ENCODE results near the gene VPS13D.

Gene VPS13D

GRCh38 chr1:12338017-12338416 lies 108.2 kb downstream of the VPS13D start:
- DNase-seq: no peak

DNA sequence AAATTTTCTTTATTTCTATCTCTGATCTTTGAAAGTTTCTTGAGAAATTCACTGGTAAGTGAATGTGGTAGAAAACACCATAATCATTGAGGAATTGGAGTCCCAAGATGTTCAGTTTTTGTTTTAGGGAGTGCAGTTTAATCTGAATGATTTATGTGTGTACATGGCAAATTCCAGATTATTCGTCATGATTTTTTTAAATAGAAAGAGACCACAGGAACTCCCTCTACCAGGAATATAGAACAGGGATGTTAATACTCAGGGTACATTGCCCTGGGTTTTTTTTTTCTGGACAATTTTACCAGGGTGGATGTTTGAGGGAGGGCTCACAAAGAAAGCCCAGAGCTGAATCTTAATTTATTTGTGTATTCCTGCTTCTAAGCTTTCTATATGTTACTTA lies 109.0 kb downstream of the VPS13D start:
- DNase-seq: no peak

DNA sequence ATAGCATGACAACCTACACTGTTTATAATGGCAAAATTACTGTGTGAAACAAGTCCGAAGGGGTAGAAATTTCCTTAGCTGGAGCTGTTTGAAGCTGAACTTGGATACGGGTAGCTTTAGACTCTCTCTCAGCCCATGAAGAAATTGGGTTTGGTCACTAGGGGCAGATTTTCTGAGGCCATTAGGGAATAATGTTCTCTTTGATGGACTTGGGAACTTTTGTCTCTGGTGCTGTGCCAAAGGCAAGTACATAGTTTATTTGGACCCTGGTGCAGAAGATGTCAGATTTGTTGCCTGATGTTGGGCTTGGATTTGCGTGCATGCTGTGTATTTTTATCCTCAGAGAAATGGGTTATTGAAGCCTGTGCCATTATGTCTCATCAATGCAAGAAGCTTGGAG lies 109.6 kb downstream of the VPS13D start:
- DNase-seq: no peak

DNA sequence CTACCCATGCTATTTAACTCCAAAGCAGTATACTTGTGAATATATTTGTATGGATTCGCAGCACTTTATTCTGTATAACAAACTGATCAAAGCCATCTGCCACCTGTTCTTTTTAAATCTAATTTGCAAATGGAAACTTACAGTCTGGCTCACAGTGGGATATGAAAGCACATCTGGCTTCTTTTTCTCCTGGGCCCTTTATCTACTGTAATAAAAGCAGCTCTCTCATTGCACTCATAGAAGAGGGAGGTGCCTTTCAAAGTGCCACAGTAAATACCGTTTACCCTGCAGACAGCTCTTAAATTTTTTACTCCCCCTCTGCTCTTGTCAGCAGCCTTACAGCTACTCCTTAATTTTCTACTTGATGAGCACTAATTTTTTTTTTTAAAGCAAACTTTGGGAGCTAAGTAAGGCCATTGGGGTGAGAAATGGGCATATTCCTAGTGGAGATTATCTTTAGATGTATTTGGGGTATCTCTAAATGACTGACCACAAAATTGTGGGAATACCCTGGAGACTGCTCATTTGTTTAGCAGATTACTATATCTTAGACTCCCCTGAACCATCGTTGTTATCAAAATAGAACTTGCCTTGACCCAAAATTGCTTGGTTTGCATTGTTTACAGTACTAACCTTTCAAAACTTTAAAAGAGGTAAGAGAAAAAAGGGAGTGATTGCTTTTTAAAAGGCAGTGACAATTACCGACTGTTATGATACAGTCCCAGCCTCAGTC lies 110.1 kb downstream of the VPS13D start:
- DNase-seq: peak; percentile 6

DNA sequence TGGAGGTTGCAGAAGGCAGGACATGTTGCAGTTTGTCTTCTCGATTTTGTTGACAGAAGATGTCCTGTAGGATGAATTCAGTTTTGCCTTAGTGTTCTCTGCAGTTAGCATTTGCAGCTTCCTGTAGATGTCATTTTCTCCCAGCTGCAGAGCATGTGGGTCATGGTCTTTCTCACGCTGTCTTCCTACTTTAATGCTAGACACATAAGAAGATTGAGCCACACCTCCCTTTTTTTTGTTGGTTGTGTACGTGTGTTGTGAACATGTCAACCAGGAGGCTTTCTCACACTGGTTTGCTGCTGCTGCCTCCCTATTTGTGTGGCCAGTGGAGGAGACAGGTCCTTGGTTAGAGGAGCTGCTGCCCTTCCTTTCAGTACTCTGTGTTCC lies 110.7 kb downstream of the VPS13D start:
- DNase-seq: no peak

GRCh38 chr1:12341667-12342066 lies 111.8 kb downstream of the VPS13D start:
- no peak for DNase-seq

DNA sequence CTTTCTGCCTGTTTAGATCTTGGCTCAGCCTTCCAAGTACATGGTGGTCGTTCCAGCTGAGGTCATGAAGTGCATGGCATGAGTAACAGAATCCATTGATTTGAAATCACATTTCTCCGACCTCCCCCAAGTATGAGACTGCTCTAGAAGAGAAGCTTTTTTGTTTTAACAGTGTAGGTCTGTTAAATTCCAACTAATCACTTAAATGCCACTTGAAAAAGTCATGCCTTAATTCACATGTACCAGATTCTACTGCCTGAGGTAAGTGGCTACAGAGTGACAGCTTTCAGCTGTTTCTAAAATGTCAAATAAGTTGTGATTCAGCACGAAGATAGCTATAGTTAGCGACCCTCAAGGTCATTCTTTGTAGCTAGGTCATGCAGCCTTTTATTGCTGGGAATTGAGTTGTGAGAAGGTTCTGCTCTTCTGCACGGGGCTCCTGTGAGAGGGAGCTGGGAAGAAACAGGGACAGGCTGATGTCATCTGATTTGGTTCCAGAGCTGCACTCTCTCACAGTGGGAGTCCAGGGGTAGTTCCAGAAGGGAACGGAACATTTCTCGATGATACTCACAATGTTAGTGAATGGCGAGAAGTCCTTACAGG lies 112.7 kb downstream of the VPS13D start:
- DNase-seq: no peak

GRCh38 chr1:12343823-12344487 lies 114.1 kb downstream of the VPS13D start:
- DNase-seq: no peak

DNA sequence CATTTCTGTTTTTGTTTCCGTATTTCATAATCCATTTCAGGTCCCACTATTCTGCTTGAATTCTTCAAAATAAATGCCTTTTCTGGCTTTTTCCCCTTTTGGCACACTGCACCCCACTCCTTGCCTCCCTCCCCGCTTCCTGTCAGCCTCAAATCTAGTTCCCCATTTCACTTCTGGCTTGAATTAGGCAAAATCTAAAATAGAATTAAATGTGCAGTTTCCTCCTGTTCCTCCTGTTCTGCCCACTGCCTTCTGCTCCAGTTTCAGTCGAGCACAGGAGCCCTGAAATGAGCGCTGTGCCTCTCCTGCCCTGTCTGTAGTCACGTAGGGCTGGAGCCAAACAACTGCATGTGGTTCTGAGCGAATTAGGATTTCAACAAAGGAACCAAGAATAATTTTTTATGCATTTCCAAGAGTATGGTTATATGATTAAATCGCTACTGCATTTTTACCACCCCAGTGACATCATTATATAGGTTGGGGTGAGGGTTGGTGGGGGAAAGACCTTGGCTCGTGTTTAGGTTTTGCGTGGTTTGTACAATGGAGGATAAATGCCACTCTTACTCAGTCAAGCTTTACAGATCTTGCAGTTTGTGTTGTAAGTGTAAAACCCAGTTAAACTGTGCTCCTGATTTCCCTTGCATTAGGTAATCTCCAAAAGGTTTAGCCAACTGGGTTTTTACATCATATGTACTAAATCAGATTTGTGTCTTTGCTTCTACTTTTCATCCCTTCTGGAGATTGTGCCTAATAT lies 114.9 kb downstream of the VPS13D start:
- no peak for DNase-seq

DNA sequence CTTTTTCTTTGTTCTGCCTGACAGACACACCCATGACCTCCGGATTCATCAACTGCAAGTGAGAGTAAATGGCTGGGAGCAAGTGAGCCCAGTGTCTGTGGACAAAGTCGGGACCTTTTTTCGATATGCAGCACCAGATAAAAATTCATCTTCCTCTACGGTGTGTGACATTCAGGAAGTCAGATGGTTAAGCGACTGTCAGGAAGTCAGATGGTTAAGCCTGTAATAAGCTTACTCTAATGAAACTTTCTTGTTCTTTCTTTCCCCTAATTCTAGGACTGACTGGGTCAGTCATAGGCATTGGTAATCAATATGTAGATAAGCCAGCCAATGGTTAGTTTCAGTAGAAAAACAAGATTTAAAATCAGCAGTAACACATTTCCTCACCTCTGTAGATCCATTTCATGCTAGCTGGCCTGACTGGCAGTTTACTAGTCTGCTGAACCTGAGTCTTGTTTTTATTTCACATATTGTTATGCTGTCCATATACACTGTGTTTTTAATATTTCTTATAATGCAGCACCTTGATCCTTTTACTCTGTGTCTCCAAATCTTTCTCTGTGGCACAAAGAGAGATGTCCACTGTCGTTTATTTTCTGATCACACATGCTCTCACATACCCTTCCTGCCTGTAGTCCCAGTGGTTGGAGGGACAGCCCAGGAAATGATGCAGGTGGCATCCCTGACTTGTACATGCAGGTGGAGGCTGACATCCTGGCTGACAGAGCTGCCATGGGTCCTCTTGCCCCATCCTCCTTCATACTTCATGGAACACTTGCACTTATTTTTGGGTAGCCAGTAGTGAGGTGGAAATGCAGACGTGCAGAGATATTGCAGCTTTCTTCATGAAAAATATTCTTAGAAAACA lies 115.8 kb downstream of the VPS13D start:
- DNase-seq: no peak

DNA sequence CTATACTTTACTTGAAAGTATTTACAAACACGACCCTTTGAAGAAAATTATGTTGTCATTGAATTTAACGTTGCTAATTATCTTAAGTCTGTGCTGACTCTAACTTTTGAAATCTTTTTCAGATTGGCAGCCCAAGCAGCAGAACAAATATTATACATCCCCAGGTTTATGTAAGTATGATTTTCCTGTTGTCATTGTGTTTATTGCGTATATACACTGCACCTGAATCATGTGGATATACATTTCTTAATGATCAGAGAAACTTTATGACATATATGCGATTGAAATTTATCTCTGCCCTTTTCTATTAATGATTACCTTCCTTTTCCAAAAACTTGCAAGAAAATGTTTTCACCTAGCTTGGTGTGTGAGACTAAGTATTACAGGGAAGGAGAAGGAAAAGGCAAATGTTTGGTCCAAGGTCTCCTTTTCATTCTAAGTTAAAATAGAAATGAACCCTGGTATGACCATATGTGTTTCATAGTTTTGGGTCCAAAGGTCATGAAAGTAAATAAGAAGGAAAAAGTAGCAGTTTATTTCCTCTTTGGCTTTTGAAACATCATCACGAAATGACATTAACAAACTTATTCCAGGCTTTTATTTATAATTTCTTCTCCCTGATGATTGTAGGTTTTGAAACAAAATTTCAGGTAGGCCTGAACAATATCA lies 116.8 kb downstream of the VPS13D start:
- DNase-seq: no peak

DNA sequence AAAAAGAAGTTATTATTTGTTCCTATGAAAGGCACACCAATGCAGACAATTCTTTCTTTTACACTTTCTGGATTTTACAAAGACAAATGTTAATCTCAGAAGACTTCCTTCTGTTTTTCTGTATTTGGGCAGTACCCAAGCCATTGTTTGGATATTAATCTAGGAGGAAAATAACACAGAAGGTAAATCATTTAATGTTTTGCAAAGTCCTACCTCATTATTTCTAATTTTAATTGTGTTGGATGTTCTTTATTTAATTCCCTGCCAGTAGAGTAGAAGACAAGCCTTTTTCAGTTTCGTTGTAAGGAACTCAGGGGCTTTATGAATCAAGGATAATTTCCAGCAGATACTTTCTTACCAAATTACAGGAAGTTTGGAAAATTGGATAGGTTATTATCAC lies 118.3 kb downstream of the VPS13D start:
- no peak for DNase-seq

DNA sequence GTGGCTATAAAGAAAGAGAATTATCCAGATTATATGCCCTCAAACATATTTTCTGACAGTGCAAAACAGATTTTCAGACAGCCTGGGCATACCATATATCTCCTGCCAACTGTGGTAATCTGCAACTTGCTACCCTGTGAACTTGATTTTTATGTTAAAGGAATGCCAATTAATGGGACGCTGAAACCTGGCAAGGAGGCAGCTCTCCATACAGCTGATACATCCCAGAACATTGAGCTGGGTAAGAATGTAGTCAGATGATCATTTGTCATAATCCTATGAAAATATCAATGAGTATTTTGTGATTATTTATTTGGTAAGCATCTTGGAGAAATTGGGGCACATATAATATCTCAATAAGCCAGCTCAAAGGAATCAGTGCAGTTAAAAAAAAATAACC lies 124.2 kb downstream of the VPS13D start:
- no peak for DNase-seq

GRCh38 chr1:12356004-12356890 lies 126.4 kb downstream of the VPS13D start:
- no peak for DNase-seq

DNA sequence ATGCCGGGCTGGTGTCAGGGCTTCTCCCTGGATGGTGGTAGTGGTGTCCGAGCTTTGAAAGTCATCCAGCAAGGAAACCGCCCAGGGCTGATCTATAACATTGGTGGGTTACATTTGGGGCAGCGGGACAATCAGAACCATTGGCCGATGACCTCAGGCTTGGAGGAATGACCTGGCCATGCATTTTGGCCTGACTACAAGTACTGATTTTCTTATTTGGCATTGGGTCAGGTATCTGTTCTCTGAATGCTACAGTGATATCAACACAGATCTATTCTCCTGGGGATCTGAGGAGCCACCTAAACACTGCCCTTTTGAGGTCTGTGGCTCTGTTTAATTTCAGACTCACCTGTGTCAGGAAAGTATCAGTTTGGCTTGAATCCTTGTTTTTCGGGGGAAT lies 128.7 kb downstream of the VPS13D start:
- no peak for DNase-seq

GRCh38 chr1:12359359-12360133 lies 129.7 kb downstream of the VPS13D start:
- no peak for DNase-seq

GRCh38 chr1:12368646-12369045 lies 138.8 kb downstream of the VPS13D start:
- no peak for DNase-seq

GRCh38 chr1:12369258-12369657 lies 139.4 kb downstream of the VPS13D start:
- DNase-seq: no peak

- DNase-seq: no peak
These were observed 140.6 kb downstream of the VPS13D start for GRCh38 chr1:12370333-12370975.

DNA sequence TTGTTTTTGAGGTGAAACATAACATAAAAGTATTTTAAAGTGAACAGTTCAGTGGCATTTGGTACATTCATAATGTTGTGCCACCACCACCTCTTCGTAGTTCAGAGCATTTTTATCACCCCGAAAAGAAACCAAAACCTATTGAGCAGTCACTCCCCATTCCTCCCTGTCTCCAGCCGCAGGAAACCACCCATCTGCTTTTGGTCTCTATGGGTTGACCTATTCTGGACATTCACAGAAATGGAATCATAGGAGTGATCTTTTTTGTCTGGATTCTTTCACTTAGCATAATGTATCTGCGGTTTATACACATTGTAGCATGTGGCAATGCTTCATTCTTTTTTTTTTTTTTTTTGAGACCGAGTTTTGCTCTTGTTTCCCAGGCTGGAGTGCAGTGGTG lies 141.2 kb downstream of the VPS13D start:
- DNase-seq: no peak

Measured in NCI-H146 (cell line).